Measurements from ENCODE around the gene CCDC80. TPM values are rescaled to one million over a fixed set of nuclear protein-coding genes. Genes with fewer than 3 reads are reported as not detected.
"Not testable (repeated sequence)": the region's sequence is repeated elsewhere in the genome, so short reads cannot be mapped to it uniquely, and the experiment has no call there.

CCDC80 gene
- polyA plus RNA-seq, 4 donors = 79.1 to 121 (median 99.6) TPM

GRCh38 chr3:112670824-112671223 lies 29.9 kb upstream of the CCDC80 start:
- DNase-seq (ENCODE audit: low read depth in 4 of 4, low spot score in 2 of 4) = no peak

- DNase-seq (ENCODE audit: low read depth in 4 of 4, low spot score in 2 of 4) = no peak
These were observed 26.7 kb upstream of the CCDC80 start for GRCh38 chr3:112667599-112667998.

GRCh38 chr3:112665009-112665408 lies 24.1 kb upstream of the CCDC80 start:
- not testable (repeated sequence) for DNase-seq (ENCODE audit: low read depth in 4 of 4, low spot score in 2 of 4)

- DNase-seq (ENCODE audit: low read depth in 4 of 4, low spot score in 2 of 4) = no peak
These were observed 15.1 kb upstream of the CCDC80 start for GRCh38 chr3:112656043-112656442.

- DNase-seq (ENCODE audit: low read depth in 4 of 4, low spot score in 2 of 4) = no peak
These were observed 14.0 kb upstream of the CCDC80 start for GRCh38 chr3:112654979-112655378.

GRCh38 chr3:112654492-112654891 lies 13.5 kb upstream of the CCDC80 start:
- DNase-seq (ENCODE audit: low read depth in 4 of 4, low spot score in 2 of 4) = no peak

GRCh38 chr3:112653881-112654300 lies 12.9 kb upstream of the CCDC80 start:
- no peak for DNase-seq (ENCODE audit: low read depth in 4 of 4, low spot score in 2 of 4)

- no peak for DNase-seq (ENCODE audit: low read depth in 4 of 4, low spot score in 2 of 4)
These were observed 12.4 kb upstream of the CCDC80 start for GRCh38 chr3:112653209-112653871.

GRCh38 chr3:112651516-112651915 lies 10.6 kb upstream of the CCDC80 start:
- no peak for DNase-seq (ENCODE audit: low read depth in 4 of 4, low spot score in 2 of 4)

- DNase-seq (ENCODE audit: low read depth in 4 of 4, low spot score in 2 of 4) = no peak
These were observed 10.1 kb upstream of the CCDC80 start for GRCh38 chr3:112651071-112651470.

- no peak for DNase-seq (ENCODE audit: low read depth in 4 of 4, low spot score in 2 of 4)
These were observed 9.5 kb upstream of the CCDC80 start for GRCh38 chr3:112650482-112650881.

GRCh38 chr3:112649478-112649735 lies 8.5 kb upstream of the CCDC80 start:
- DNase-seq (ENCODE audit: low read depth in 4 of 4, low spot score in 2 of 4) = no peak

- no peak for DNase-seq (ENCODE audit: low read depth in 4 of 4, low spot score in 2 of 4)
These were observed 6.2 kb upstream of the CCDC80 start for GRCh38 chr3:112647122-112647521.

- DNase-seq (ENCODE audit: low read depth in 4 of 4, low spot score in 2 of 4) = no peak
These were observed 5.7 kb upstream of the CCDC80 start for GRCh38 chr3:112646623-112647022.

GRCh38 chr3:112644453-112644852 lies 3.5 kb upstream of the CCDC80 start:
- no peak for DNase-seq (ENCODE audit: low read depth in 4 of 4, low spot score in 2 of 4)

- DNase-seq (ENCODE audit: low read depth in 4 of 4, low spot score in 2 of 4) = no peak
These were observed 2.8 kb upstream of the CCDC80 start for GRCh38 chr3:112643621-112644240.

GRCh38 chr3:112642912-112643506 lies 2.1 kb upstream of the CCDC80 start:
- peak in 2 of 4 donors; percentile 77 to 91 for DNase-seq (ENCODE audit: low read depth in 4 of 4, low spot score in 2 of 4)

GRCh38 chr3:112640276-112640929 lies 540 bp downstream of the CCDC80 start:
- DNase-seq (ENCODE audit: low read depth in 4 of 4, low spot score in 2 of 4) = peak in 1 of 4 donors; percentile 38

- no peak for DNase-seq (ENCODE audit: low read depth in 4 of 4, low spot score in 2 of 4)
These were observed 1.3 kb downstream of the CCDC80 start for GRCh38 chr3:112639455-112640225.

- no peak for DNase-seq (ENCODE audit: low read depth in 4 of 4, low spot score in 2 of 4)
These were observed 2.5 kb downstream of the CCDC80 start for GRCh38 chr3:112638327-112639020.

Data from left renal cortex interstitium (tissue), 4 donors.